ENCODE data around the gene RSF1. TPM values are rescaled to one million over a fixed set of nuclear protein-coding genes. Genes with fewer than 3 reads are reported as not detected.

Gene RSF1
- total and polyA plus RNA-seq, 8 donors, result 49.3 to 94.8 (median 73.7) TPM

DNA sequence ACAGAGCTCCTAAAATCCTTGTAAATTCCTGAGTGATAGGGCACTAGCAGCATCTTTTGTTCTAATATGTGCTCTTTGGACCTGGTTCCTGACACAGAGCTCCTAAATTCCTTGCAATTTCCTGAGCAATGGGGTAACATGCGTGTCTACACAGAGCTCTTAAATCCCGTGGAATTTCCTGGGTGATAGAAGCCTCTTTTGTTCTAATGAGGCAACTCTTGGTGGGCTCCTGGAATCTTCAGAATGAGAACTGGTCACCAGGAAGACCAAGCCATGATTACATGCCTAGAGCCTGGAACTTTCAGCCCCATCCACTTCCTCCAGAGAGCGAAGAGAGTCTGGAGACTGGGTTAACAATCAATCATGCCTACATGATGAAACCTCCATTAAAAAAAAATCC is 19.0 kb downstream of the RSF1 start:
- DNase-seq (no peak), ATAC-seq (no peak)
- no peaks in the 10 kb centered on the region for H3K27me3 ChIP-seq
- intact Hi-C loops (cut with DNase I), result no loop called here
- peaks cover 0 to 19% of the 10 kb centered on the region in 2 donors for H3K4me1 ChIP-seq
- H3K4me3 ChIP-seq, result no peak overlapping the region
- H3K9me3 ChIP-seq, result no peaks in the 10 kb centered on the region
- H3K36me3 ChIP-seq, result no peaks in the 10 kb centered on the region
- H3K27ac ChIP-seq, result no peak overlapping the region
- TF ChIP-seq CTCF (IDR thresholded peaks at IDR 0.05), result no peak

- H3K4me1 ChIP-seq, result peaks cover 0 to 16% of the 10 kb centered on the region in 2 donors
- H3K4me3 ChIP-seq, result no peak overlapping the region
- H3K27ac ChIP-seq, result no peak overlapping the region
These were observed 20.1 kb downstream of the RSF1 start for GRCh38 chr11:77800449-77800848.

GRCh38 chr11:77799338-77799737 is 21.2 kb downstream of the RSF1 start:
- Histone ChIP-seq H3K27me3 (no peaks in the 10 kb centered on the region), H3K27ac (no peak overlapping the region), H3K4me1 (peaks cover 0 to 16% of the 10 kb centered on the region in 2 donors), H3K4me3 (no peak overlapping the region), H3K36me3 (no peaks in the 10 kb centered on the region), H3K9me3 (no peaks in the 10 kb centered on the region)
- DNase-seq, result no peak
- intact Hi-C loops (cut with DNase I), result no loop called here
- ATAC-seq, result no peak
- no peak for TF ChIP-seq CTCF (IDR thresholded peaks at IDR 0.05)

More at GRCh38 chr11:77800449-77800848, 20.1 kb downstream of the RSF1 start:
- Histone ChIP-seq H3K36me3 (no peaks in the 10 kb centered on the region), H3K9me3 (no peaks in the 10 kb centered on the region), H3K27me3 (no peaks in the 10 kb centered on the region)
- TF ChIP-seq CTCF (IDR thresholded peaks at IDR 0.05), result no peak
- DNase-seq (no peak), ATAC-seq (no peak)
- intact Hi-C loops (cut with DNase I), result no loop called here

- H3K27me3 ChIP-seq, result no peaks in the 10 kb centered on the region
- intact Hi-C loops (cut with DNase I), result no loop called here
- no peak overlapping the region for H3K27ac ChIP-seq
- TF ChIP-seq CTCF (IDR thresholded peaks at IDR 0.05), result no peak
- no peaks in the 10 kb centered on the region for H3K36me3 ChIP-seq
- no peak for ATAC-seq
- peaks cover 0 to 5% of the 10 kb centered on the region in 2 donors for H3K4me1 ChIP-seq
- no peak overlapping the region for H3K4me3 ChIP-seq
- H3K9me3 ChIP-seq, result peaks cover 0 to 5% of the 10 kb centered on the region in 2 donors
- no peak for DNase-seq
These were observed 26.6 kb downstream of the RSF1 start for GRCh38 chr11:77793972-77794371.

- Histone ChIP-seq H3K4me3 (no peak overlapping the region), H3K36me3 (no peaks in the 10 kb centered on the region), H3K27ac (no peak overlapping the region), H3K4me1 (peaks cover 0 to 7% of the 10 kb centered on the region in 2 donors), H3K27me3 (no peaks in the 10 kb centered on the region), H3K9me3 (peaks cover 0 to 5% of the 10 kb centered on the region in 2 donors)
- intact Hi-C loops (cut with DNase I), result no loop called here
- DNase-seq (no peak), ATAC-seq (no peak)
- TF ChIP-seq CTCF (IDR thresholded peaks at IDR 0.05), result no peak
These were observed 29.2 kb downstream of the RSF1 start for GRCh38 chr11:77791301-77791700.
